ENCODE results near the gene NHSL1.

GRCh38 chr6:138396709-138397108, 102.6 kb downstream of the NHSL1 start:
- TF ChIP-seq POLR2A (IDR thresholded peaks at IDR 0.05; ENCODE audit: low read length) (no peak), GATA1 (IDR thresholded peaks at IDR 0.05; ENCODE audit: low read depth, low read length) (no peak)

All from erythroblast (primary cell).